Ammon's horn (tissue), 1 donor: Measurements from ENCODE around the gene GARIN5B.

Source experiments
- DNase-seq: peaks from one replicate; pipeline ENCODE4 v3.0.0-alpha.2; 2016; ENCODE audit warnings: low spot score

GARIN5B gene

DNA sequence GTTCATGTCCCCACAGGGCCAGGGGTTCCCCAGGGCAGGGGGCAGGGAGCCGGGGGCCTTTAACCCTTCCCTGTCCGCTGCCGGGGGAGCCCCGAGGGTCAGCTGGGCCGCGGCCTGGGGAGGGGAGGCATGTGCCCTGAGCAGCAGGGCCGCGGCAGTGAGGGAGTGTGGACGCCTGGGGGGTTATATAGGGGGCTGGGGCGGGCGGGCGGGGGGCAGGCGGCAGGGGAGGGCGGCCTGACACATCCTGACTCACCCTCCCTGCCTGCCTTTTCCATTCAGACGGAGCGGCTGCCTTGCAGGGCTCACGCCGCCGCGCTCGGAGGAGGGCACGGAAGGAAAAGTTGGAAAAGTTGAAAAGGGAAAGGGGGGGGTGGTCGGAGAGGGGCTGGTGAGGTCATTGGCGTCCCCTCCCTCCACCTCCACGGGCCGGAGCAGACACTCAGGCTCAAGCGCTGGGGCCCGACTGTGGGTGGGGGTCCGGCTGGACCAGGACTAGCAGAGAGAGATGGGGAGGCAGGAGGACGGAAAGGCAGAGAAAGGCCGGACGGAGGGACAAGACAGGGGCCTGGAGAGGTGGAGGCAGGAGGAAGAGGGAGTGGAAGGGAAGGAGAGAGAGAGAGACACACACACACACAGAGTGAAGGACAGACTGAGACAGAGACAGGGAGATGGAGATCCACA is 7.4 kb upstream of the GARIN5B start, which contains the start of gene IL11:
Gene IL11 (minus strand): TSS at position 159 of the 684 bp plus-strand sequence. CDS start 153 bp downstream, at position 6.
- DNase-seq, result no peak

DNA sequence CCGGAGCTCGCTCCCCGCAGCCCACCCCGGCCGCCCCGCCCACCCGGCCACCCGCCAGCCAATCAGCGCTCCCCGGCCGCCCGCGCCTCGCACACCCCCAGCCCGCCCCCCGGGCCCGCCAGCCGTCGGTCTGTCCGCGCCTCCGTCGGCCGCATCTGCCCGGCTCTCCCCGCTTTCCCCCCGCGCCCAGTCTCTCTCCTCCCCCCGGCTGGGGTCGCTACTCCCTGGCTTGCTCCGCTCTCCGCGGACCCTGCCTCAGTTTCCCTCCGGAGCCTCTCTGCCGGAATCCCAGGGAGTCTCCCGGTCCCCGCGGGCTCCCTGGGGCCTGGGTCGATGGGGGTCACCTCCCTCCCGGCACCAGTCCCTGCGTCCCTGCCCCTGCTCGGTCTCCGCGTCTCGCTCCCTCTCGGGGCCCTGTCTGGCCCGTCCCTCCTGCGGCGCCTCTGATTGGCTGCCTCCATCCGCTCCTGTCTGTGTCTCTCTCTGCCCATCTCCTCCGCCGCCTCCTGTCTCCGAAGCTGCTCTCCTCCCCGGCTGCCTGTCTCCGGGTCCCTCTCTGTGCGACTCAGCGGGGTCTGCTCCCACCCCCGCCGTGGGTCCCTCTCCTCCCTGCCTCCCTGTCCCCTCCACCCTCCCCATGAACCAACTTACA is 6.7 kb upstream of the GARIN5B start:
- no peak for DNase-seq

DNA sequence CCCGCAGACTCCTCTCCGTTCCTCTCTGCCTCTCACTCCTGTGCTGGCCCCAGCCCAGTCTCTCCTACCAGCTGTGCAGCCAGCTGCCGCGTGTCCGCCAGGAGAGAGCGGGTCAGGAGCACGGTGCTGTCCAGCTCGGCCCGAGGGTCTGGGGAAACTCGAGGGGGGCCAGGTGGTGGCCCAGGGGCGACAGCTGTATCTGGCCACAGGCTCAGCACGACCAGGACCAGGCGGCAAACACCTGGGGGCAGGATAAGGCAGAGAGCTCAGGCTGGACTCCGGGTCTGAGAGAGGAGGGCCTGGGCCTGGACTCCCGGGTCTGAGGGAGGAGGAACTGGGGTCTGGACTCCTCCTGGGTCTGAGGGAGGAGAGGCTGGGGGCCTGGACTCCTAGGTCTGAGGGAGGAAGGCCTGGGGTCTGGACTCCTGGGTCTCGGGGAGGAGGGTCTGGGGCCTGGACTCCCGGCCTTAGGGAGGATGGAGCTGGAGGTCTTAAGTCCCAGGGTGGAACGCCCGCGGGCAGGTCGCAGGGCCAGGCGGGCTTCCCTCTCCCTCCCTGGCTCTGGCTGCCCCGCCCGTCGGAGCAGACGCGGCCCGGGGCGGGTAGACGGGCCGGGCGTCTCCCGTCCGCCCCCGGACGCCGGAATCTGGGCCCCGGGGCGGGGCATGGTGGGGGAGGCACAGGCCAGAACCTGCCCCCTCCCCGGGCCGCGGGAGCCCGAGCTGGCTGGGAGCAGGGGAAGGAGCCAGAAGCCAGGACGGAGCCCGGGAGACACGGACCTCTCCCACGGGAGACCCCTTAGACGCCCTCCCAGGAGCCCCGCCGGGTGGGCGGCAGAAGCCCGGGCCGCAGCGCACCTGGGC is 5.9 kb upstream of the GARIN5B start:
- DNase-seq, result no peak

DNA sequence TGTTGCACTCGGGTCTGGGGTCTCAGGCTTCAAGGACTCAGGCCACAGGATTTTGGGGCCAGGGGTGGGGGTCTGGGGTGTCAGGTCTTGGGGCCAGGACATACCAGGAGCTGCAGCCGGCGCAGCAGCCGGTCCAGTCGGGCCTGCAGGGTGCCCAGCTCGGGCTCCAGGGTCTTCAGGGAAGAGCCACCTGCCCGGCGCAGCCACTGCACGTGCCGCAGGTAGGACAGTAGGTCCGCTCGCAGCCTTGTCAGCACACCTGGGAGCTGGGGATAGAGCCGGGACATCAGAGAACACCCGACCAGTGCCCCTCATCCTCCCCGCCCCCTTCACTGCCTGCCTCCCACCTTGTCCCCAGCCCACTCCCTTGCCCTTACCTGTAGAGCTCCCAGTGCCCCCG is 5.0 kb upstream of the GARIN5B start:
- DNase-seq, result no peak

DNA sequence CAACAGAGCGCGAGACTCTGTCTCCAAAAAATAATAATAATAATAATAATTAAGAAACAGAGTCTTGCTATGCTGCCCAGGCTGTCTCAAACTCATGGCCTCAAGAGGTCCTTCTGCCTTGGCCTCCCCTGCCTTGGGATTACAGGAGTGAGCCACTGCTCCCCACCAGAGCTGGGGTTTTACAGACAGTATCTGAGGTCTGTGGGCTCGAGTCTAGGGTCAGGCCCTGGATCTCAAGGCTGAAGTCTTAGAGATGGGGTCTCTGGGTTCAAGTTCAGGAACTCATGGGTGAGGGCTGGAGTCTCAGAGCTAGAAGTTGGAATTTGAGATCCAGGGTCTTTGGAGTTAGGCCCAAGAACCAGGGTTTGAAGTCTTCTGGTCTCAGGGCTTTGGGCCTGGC is 3.7 kb upstream of the GARIN5B start:
- no peak for DNase-seq

DNA sequence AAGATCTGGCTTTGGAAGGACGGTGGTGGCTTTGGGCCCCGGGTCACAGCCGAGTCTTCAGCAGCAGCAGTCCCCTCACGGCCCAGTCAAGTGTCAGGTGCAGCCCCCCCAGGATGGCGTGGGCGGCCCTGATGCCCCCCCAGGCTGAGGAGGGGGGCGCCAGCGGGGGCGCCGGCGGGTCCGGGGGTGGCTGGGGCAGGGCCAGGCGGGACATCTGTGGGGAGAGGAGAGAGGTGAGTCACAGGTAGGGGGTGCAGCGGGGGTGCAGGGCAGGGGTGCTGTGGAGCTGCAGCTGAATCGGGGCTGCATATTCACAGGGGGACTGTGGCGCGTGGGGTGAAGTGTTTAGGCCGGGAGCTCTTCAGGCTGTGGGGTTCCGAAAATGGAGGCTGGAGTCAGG is 2.9 kb upstream of the GARIN5B start:
- no peak for DNase-seq

DNA sequence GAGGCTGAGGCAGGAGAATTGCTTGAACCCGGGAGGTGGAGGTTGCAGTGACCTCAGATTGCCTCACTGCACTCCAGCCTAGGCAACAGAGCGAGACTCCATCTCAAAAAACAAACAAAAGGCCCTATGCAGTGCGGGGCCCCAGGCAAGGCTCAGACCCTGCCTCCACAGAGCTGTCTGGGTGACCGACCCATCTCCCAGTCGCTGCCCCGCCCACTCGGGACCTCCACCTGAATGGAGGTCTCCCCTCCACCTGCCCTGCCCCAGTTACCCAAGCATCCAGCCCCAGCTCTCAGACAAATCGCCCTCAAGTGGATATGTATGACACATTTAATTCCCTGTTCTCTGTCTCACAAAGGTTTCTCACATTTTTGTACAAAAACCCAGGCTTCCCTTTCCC is 2.2 kb upstream of the GARIN5B start:
- DNase-seq, result no peak

DNA sequence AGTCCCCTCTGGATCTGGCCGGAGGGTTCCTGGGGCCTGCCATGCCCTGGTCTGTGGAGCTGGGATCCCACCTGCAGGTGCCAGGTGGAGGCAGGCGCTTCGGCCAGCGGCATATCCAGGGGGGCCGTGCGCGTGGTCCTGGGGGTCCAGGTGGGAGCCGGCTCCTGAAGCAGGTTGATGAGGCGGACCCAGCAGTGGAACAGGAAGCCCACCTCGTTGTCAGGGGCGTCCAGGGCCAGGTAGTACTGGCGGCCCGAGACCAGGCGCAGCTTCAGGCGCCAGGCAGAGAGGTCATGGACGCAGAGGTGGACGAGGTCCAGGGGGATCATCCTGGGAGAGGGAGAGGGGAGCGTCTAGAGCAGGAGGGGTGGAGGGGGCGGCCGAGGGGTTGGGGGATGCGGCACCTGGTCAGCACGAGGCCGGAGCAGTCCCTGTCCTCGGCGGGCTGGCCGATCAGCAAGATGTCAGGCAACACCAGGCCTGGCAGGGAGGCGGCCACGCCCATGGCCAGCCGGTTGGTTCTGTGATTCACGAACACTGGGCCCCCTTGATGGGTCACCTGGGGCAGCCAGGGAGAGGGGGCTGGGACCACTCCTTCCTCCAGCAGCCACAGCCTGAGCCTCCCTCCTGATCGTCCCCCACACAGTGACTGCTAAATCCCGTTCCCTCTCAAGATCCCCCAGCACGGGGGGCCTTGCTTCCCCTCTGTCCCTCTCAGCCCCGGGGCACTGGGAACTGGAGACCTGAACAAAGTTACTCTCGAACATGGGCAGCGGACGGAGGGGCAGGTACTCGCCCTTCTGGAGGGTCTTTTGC is 678 bp downstream of the GARIN5B start:
- DNase-seq, result no peak

DNA sequence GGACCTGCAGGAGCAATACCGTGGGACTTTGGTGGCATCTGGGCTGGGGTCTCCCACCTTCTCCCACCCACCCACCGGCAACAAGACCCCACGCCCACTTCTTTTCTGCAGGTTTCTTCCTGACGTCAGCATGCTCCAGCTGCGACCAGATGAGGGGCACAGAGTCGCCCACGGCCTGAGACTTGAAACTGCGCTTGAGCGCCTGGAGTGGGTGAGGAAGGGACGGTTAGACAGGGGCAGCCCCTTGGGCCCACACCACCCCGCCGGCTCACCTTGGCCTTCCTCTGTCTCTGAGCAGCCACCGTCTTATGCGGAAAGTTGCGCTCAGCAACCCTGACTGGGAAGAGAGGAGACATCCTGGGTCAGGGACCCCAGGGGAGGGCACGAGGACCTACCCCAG is 2.2 kb downstream of the GARIN5B start:
- DNase-seq, result no peak

DNA sequence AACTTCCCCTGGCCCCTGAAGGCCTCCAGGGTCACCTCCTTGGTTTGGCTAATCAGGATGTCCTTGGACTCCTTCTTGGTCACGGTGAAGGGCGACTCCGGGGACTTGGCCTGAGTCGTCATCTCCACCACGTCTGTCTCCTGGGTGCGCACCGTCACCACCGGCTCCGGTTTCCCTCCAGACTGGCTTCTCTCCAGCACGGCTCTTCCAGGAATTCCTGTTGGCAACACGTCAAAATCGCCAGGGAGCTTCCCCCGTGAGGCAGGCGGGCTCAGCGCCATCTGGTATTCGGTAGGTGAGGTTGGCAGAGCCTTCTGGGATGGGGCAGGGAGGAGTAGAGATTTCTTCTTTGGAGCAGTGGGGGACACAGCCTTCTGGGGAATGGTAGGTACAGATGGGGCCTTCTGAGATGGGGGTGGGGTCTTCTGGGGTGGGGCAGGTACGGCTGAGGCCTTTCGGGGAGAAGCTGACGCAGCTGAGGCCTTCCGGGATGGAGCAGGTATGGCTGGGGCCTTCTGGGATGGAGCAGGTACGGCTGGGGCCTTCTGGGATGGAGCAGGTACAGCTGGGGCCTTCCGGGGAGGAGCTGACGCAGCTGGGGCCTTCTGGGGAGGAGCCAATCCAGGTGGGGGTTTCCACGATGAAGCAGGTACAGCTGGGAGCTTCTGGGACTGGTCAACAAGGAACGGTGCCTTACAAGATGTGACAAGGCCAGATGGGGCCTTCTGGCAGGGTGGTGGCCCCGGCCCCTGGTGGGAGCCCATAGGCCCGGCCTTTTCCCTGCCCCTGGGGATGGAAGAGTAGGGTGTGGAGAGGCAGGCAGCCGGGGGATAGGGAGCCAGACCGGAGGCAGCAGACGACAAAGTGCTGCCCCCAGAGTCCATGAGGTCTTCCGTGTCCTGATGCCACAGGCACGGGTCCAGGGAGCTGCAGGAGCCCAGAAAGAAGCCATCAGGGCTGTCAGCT is 3.8 kb downstream of the GARIN5B start:
- no peak for DNase-seq

DNA sequence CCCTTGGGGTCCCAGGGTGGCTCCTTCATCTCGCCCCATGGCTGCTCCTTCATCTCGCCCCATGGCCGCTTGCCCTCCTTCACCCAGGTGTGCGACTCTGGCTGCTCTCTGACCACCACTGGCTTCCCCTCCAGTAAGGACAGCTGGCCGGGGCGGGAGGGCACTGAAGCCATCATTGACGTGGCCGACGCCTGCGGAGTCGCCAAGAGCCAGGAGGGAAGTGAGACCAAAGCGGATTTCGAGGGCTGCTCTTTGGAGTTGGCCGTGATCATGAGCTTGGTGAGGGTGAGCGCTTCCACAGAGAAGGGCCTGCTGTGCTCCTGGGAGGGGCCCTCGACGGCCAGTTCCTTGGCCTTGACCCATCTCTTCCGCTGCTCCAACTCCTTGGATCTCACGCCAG is 4.6 kb downstream of the GARIN5B start:
- no peak for DNase-seq

DNA sequence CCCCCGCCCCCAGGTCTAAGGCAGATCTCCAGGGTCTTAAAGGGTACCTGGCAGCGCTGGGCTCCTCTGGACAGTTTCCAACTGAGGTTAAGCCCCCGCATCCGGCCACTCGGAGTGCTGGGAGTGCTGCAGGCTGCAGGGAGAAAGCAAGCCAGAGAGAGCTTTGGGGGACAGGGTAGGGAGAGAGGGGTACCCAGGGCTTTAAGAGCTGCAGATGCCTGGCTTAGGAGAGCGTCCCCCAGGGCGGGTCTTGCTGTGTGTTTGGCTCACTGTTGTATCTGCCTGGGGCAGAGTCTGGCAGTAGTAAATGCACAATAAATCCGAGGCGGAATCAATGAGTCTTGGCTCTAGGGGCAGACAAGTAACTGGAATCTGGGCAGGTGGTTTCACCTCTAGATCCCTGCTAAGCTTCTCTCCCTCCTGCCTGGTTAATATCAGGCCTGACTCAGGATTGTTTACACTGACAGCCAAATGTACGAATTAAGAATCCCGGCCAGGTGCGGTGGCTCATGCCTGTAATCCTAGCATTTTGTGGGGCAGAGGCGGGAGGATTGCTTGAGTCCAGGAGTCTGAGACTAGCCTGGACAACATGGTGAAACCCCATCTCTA is 7.7 kb downstream of the GARIN5B start:
- DNase-seq, result no peak

DNA sequence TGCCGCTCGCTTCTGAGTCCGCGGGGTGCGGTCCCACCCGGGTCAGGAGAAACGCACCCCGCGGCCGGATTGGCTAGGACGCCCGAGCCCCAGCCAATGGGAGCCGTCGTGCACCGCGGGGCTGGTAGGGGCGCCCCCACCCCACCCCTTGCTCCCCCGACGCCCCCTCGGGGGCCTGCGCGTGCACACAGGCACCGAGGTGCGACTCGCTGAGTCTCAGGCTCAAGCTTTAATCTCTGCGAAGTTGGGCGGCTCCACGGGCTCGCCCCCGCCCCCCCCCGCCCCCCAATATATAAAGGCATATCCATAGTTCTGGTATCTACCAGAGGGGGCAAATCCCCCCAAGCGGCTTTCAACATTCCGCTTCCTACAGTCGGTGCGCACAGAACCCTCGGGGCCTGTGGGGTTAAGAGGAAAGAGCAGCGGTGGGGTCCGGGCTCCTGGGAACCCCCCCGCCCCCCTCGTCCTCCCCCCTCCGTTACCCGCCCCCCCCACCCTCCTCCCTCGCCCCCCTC is 8.3 kb downstream of the GARIN5B start, which contains the start of gene COX6B2:
Gene COX6B2 (minus strand): TSS at position 22 of the 515 bp plus-strand sequence. CDS start 198 bp downstream, outside the sequence.
- no peak for DNase-seq

DNA sequence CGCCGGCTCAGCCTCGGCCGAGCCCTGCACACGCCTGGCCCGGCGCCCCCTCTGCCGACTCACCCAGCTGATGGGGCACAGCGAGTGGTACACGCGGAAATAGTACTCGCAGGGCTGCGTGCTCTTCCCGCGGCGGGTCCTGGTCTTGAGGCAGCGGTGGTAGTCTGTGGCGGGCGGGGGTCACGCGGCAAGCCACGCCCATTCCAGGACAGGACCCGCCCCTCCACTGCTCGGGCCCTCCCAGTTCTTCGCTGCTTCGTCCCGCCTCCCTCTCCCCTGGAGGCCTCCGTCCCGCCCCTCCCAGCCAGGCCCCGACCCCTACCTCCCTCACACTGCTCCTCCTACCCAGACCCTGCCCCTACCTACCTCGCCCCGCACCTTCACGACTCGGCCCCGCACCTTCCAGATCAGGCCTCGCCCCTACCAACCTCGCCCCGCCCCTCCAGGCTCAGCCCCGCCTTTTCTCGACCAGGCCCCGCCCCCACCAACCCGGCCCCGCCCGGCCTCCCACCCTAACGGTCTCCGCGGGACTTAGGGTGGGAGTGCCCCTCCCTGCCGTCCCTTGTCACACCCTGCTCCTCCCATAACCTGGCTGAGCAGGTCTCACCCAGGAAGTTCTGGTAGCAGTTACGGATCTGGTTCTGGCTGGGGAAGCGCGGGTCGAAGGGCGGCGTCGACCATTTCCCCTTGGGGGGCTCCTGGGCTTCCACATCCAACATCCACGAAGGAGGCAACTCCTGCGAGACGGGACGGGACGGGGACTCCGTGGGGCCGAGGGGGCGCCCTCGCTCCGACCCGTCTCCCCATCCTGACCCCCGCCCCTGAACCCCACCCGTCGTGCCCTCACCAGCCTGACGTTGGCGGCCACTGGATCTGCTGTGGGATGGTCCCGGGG is 9.0 kb downstream of the GARIN5B start:
- no peak for DNase-seq

DNA sequence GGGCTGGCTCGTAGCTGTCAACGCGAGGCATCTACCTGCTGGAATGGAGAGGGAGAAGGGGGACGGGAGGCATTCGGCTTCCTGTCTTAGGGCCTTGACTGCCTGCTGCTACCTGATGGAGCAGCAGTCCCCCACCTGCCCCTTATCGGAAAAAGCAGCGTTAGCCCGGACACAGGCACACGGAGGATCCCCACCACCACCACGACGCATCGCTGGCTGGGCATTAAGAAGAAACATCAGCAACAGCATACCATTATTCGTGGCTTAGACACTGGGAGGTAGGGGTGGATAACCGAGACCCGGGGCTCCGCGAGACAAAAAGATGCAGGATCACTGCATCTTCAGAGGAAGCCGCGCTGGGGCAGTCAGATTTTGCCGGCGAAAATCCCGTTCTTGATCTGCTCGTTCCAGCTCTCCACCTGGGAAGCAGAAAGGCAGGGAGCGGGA is 9.7 kb downstream of the GARIN5B start:
- no peak for DNase-seq

DNA sequence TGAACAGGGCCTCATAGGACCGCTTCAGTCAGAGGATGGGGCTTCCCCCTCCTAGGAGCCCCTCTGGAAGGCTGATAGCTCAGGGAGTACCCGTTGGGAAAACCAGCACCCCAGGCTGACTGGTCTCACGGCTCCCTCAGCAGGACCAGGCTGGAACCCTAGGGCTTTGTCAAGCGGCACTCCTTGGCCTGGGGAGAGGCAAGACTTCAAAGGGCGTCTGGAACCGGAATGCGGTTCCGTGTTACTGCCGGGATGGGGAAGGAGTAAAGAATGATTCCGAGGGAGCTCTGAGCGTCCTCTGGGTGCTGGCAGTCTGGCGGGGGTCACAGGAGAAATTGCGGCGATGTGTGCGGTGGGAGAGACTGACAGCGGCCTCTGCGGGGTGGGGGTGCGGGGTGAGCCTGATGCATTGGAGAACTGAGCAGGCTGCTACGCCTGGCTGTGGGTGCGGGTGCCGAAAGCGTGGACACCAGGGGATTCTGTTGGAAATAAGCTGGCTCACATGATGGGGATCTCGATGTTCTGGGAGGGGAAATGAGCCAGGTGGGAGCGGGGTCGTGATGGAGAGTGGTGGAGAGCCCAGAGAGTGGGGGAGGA is 10.4 kb downstream of the GARIN5B start:
- no peak for DNase-seq

DNA sequence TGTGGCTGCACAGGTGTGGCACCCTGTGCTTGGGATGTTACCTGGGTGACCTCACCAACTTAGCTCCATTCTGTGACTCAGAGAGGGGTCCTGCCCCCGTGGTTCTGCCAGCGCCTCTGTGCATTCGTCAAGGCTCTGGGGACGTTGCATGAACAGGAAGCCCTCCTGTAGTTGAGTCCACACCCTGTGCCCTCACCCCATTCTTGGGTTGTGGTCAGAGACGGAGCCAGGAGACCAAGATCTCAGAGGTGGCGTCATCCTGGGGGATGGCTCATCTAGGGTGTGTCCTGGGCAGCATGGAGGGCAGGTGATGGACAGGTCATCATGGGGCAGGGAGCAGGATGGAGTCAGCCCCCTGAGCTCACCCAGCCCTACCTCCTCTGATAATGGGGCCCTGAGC is 11.0 kb downstream of the GARIN5B start:
- no peak for DNase-seq

DNA sequence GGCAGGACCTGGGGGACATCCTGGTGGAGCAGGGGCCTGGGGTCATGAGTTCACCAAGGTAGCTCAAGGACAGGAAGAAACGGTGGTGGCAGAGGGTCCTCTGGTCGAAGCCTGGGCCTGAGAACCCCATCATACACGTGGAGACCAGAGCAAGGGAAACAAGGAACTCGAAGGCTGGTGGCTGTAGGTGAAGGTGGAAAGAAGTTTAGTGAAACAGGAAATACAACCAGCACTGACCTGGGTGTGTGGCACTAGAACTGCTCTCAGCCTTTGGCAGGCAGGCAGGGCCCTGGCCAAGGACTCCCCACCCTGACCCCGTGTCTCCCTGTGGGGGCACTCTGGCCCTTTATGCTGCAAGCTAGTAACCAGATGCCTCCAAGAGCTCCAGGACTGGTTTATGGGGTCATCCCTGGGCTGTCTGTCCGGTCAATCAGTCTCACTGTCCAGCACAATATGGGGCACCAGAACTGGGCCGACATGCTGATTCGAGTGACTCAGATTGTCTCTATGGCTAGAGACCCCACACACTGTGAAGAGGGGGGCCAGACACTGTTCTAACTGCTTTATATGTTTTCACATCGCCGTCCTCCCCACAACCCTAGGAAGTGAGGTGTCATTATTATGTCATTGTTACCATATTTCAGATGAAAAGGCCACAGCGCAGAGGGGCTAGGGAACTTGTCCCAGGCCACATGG is 12.3 kb downstream of the GARIN5B start:
- DNase-seq, result no peak
